PFSK-1 (cell line): ENCODE data around the gene USP5.

ENCODE experiments used
- POLR2AphosphoS5 ChIP-seq: IDR thresholded peaks from 2 replicates; pipeline ENCODE4 v1.6.1; 2012; ENCODE audit warnings: low read depth, mild to moderate bottlenecking, control low read depth, low read length, moderate library complexity
- SIN3A ChIP-seq: IDR thresholded peaks from 2 replicates; pipeline ENCODE4 v1.6.1; 2012; ENCODE audit warnings: mild to moderate bottlenecking, low read length, moderate library complexity, borderline replicate concordance; ENCODE audit not compliant: insufficient read depth
- TF ChIP-seq, protein P1 (sequence below), 2 experiments: IDR thresholded peaks; 2 replicates each; pipeline versions ENCODE4 v1.6.1 to v1.8.0; 2011 to 2012; ENCODE audit warnings: low read depth in 2 of 2, low read length in 2 of 2, control low read depth in 1 of 2, inconsistent platforms in 1 of 2, mild to moderate bottlenecking in 1 of 2, moderate library complexity in 1 of 2; ENCODE audit not compliant: insufficient read depth in 1 of 2

- TF ChIP-seq, protein P1, sequence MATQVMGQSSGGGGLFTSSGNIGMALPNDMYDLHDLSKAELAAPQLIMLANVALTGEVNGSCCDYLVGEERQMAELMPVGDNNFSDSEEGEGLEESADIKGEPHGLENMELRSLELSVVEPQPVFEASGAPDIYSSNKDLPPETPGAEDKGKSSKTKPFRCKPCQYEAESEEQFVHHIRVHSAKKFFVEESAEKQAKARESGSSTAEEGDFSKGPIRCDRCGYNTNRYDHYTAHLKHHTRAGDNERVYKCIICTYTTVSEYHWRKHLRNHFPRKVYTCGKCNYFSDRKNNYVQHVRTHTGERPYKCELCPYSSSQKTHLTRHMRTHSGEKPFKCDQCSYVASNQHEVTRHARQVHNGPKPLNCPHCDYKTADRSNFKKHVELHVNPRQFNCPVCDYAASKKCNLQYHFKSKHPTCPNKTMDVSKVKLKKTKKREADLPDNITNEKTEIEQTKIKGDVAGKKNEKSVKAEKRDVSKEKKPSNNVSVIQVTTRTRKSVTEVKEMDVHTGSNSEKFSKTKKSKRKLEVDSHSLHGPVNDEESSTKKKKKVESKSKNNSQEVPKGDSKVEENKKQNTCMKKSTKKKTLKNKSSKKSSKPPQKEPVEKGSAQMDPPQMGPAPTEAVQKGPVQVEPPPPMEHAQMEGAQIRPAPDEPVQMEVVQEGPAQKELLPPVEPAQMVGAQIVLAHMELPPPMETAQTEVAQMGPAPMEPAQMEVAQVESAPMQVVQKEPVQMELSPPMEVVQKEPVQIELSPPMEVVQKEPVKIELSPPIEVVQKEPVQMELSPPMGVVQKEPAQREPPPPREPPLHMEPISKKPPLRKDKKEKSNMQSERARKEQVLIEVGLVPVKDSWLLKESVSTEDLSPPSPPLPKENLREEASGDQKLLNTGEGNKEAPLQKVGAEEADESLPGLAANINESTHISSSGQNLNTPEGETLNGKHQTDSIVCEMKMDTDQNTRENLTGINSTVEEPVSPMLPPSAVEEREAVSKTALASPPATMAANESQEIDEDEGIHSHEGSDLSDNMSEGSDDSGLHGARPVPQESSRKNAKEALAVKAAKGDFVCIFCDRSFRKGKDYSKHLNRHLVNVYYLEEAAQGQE (IDR thresholded peaks at IDR 0.05; ENCODE audit: insufficient read depth in 1 of 2, low read depth in 2 of 2, low read length in 2 of 2): no peak
- TF ChIP-seq POLR2AphosphoS5: no peak
- no peak for TF ChIP-seq SIN3A
Measured at GRCh38 chr12:6813363-6813762, 38.6 kb upstream of the USP5 start.
